ENCODE data around the gene SYNRG.

The SYNRG gene

GRCh38 chr17:37500378-37500777, 108.8 kb downstream of the SYNRG start:
- DNase-seq (ENCODE audit: low read depth, low spot score), result no peak

GRCh38 chr17:37494971-37495370, 114.2 kb downstream of the SYNRG start:
- DNase-seq (ENCODE audit: low read depth, low spot score), result no peak

- no peak for DNase-seq (ENCODE audit: low read depth, low spot score)
These were observed 114.8 kb downstream of the SYNRG start for GRCh38 chr17:37494401-37494831.

GRCh38 chr17:37493249-37494027, 115.8 kb downstream of the SYNRG start:
- DNase-seq (ENCODE audit: low read depth, low spot score), result no peak

GRCh38 chr17:37492167-37492566, 117.1 kb downstream of the SYNRG start:
- DNase-seq (ENCODE audit: low read depth, low spot score), result no peak

- DNase-seq (ENCODE audit: low read depth, low spot score), result no peak
These were observed 118.3 kb downstream of the SYNRG start for GRCh38 chr17:37490638-37491614.

- no peak for DNase-seq (ENCODE audit: low read depth, low spot score)
These were observed 119.1 kb downstream of the SYNRG start for GRCh38 chr17:37490022-37490587.

- no peak for DNase-seq (ENCODE audit: low read depth, low spot score)
These were observed 119.8 kb downstream of the SYNRG start, which contains the start of gene DUSP14 for GRCh38 chr17:37489197-37490001. Gene DUSP14 (plus strand): TSS chr17:37489891. CDS start chr17:37512273, 22,382 bp downstream.

- no peak for DNase-seq (ENCODE audit: low read depth, low spot score)
These were observed 120.5 kb downstream of the SYNRG start for GRCh38 chr17:37488607-37489196.

GRCh38 chr17:37488009-37488604, 121.1 kb downstream of the SYNRG start:
- DNase-seq (ENCODE audit: low read depth, low spot score), result no peak

- DNase-seq (ENCODE audit: low read depth, low spot score), result no peak
These were observed 123.2 kb downstream of the SYNRG start for GRCh38 chr17:37485938-37486570.

GRCh38 chr17:37483311-37484039, 125.7 kb downstream of the SYNRG start:
- no peak for DNase-seq (ENCODE audit: low read depth, low spot score)

GRCh38 chr17:37481001-37481665, 128.1 kb downstream of the SYNRG start:
- no peak for DNase-seq (ENCODE audit: low read depth, low spot score)

GRCh38 chr17:37480427-37480826, 128.8 kb downstream of the SYNRG start:
- no peak for DNase-seq (ENCODE audit: low read depth, low spot score)

GRCh38 chr17:37479025-37479424, 130.2 kb downstream of the SYNRG start:
- no peak for DNase-seq (ENCODE audit: low read depth, low spot score)

GRCh38 chr17:37478187-37478586, 131.0 kb downstream of the SYNRG start:
- DNase-seq (ENCODE audit: low read depth, low spot score), result no peak

- DNase-seq (ENCODE audit: low read depth, low spot score), result no peak
These were observed 132.6 kb downstream of the SYNRG start for GRCh38 chr17:37476431-37477120.

Data from iPS DF 19.7 (cell line).